K562 (cell line): ENCODE data around the gene RABGAP1L. TPM values are rescaled to one million over a fixed set of nuclear protein-coding genes. Genes with fewer than 3 reads are reported as not detected.
A peak's percentile ranks its signal among the peaks of the same experiment; 100 is the strongest.

Source experiments
- ATF2 ChIP-seq: sonication (generic); formaldehyde crosslinking; IDR thresholded peaks from 2 replicates; pipeline ENCODE4 v1.8.1; 2022; ENCODE audit warnings: missing genetic modification reagents
- CREBBP ChIP-seq: IDR thresholded peaks from one replicate; pipeline ENCODE4 v1.6.1; 2012; ENCODE audit warnings: low read depth, mild to moderate bottlenecking, control low read depth, inconsistent platforms, low read length
- EP300 ChIP-seq: IDR thresholded peaks from 2 replicates; pipeline ENCODE4 v1.6.1; 2012; ENCODE audit warnings: low read length, improper control_type of control experiment
- FOS ChIP-seq: IDR thresholded peaks from 3 replicates; pipeline ENCODE4 v1.6.1; 2011; ENCODE audit not compliant: insufficient read length; ENCODE audit errors: extremely low read depth
- FOXK1 ChIP-seq: sonication (generic); formaldehyde crosslinking; IDR thresholded peaks from 2 replicates; pipeline ENCODE4 v1.8.0; 2022; ENCODE audit warnings: missing genetic modification reagents, mild to moderate bottlenecking, borderline replicate concordance
- GABPB1 ChIP-seq: sonication (generic); formaldehyde crosslinking; IDR thresholded peaks from 2 replicates; pipeline ENCODE4 v1.8.0; 2022; ENCODE audit warnings: mild to moderate bottlenecking, missing genetic modification reagents
- HES1 ChIP-seq: fragments of 450-650 bp; IDR thresholded peaks from 2 replicates; pipeline ENCODE4 v1.6.1; 2016; ENCODE audit warnings: low read depth, mild to moderate bottlenecking, moderate library complexity
- IRF2 ChIP-seq: sonication (generic); formaldehyde crosslinking; IDR thresholded peaks from 2 replicates; pipeline ENCODE4 v1.8.1; 2022; ENCODE audit warnings: mild to moderate bottlenecking, missing genetic modification reagents
- JUN ChIP-seq, 2 experiments: sonication (generic) in 1 of 2; formaldehyde crosslinking in 1 of 2; IDR thresholded peaks; 2 replicates each; pipeline versions ENCODE4 v1.6.1 to v1.8.0; 2012 to 2022; ENCODE audit warnings: borderline replicate concordance in 2 of 2, mild to moderate bottlenecking in 2 of 2, improper control_type of control experiment in 1 of 2, low read depth in 1 of 2, low read length in 1 of 2, missing genetic modification reagents in 1 of 2
- KLF16 ChIP-seq: IDR thresholded peaks from 2 replicates; pipeline ENCODE4 v1.6.1; 2016; ENCODE audit warnings: antibody characterized with exemption
- MTA1 ChIP-seq: fragments of 450-650 bp; IDR thresholded peaks from 2 replicates; pipeline ENCODE4 v1.6.1; 2017; ENCODE audit warnings: borderline replicate concordance
- NCOA1 ChIP-seq: fragments of 450-650 bp; IDR thresholded peaks from 2 replicates; pipeline ENCODE4 v1.6.1; 2016; ENCODE audit warnings: low read depth
- NFE2 ChIP-seq: IDR thresholded peaks from 2 replicates; pipeline ENCODE4 v1.6.1; 2014; ENCODE audit warnings: antibody characterized with exemption, low read depth
- POLR2B ChIP-seq: fragments of 450-650 bp; IDR thresholded peaks from 2 replicates; pipeline ENCODE4 v1.6.1; 2018; ENCODE audit warnings: low read depth; ENCODE audit not compliant: partially characterized antibody
- RBM25 ChIP-seq: fragments of 200-400 bp; formaldehyde crosslinking; IDR thresholded peaks from 2 replicates; pipeline ENCODE4 v1.6.1; 2018; ENCODE audit warnings: low read length, low read depth, moderate library complexity; ENCODE audit not compliant: severe bottlenecking
- SAFB ChIP-seq: fragments of 200-400 bp; formaldehyde crosslinking; IDR thresholded peaks from 2 replicates; pipeline ENCODE4 v1.6.1; 2017; ENCODE audit warnings: low read depth, low read length, borderline replicate concordance
- XRCC5 ChIP-seq: fragments of 200-400 bp; formaldehyde crosslinking; IDR thresholded peaks from 2 replicates; pipeline ENCODE4 v1.6.1; 2017; ENCODE audit warnings: low read depth, mild to moderate bottlenecking, low read length
- ZFX ChIP-seq: sonication (generic); formaldehyde crosslinking; IDR thresholded peaks from 2 replicates; pipeline ENCODE4 v1.8.0; 2022; ENCODE audit warnings: mild to moderate bottlenecking, missing genetic modification reagents, moderate library complexity
- ZNF175 ChIP-seq: fragments of 200-800 bp; sonication (Bioruptor generic); IDR thresholded peaks from 2 replicates; pipeline ENCODE4 v1.6.1; 2016; ENCODE audit warnings: low read depth, mild to moderate bottlenecking, missing genetic modification characterization, missing compliant biosample characterization
- ZNF282 ChIP-seq: sonication (generic); formaldehyde crosslinking; IDR thresholded peaks from 2 replicates; pipeline ENCODE4 v1.8.1; 2023; ENCODE audit warnings: missing genetic modification reagents
- ZNF324 ChIP-seq: fragments of 250-450 bp; sonication (Bioruptor Pico); IDR thresholded peaks from 2 replicates; pipeline ENCODE4 v1.4.0; 2020; ENCODE audit warnings: mild to moderate bottlenecking
- ZNF561 ChIP-seq: fragments of 450-650 bp; formaldehyde crosslinking; conservative IDR thresholded peaks from 2 replicates; pipeline ENCODE4 v1.4.0; 2020; ENCODE audit warnings: mild to moderate bottlenecking, moderate library complexity
- ZNF766 ChIP-seq: fragments of 200-800 bp; sonication (Bioruptor generic); conservative IDR thresholded peaks from 2 replicates; pipeline ENCODE4 v1.6.1; 2016; ENCODE audit warnings: missing genetic modification characterization, missing compliant biosample characterization
- polyA plus RNA-seq, 8 experiments: library from polyadenylated mRNA; depleted of rRNA in 4 of 8; stranded (reverse) in 5 of 8; unstranded in 3 of 8; fragments of >200 nt; fragmentation: Nextera tagmentation in 2 of 8; fragmentation: Illumina TruSeq in 1 of 8; extraction: Ambion mirVana in 2 of 8; extraction: Trizol in 1 of 8; gene quantifications; 2 replicates each; pipeline versions ENCODE4 v1.2.1 to v1.2.3, GENCODE V29; 2011 to 2014; ENCODE audit warnings: inconsistent platforms in 1 of 8, missing spikeins in 1 of 8
- total RNA-seq, 7 experiments: library from RNA; depleted of rRNA in 6 of 7; stranded (reverse); fragments of >200 nt in 6 of 7; fragmentation: Illumina TruSeq in 2 of 7; extraction: Trizol in 2 of 7; gene quantifications; 2 replicates each; pipeline versions ENCODE4 v1.2.1 to v1.2.3, GENCODE V29; 2011 to 2021; ENCODE audit warnings: low replicate concordance in 1 of 7
- TF ChIP-seq, protein P1 (sequence below), 3 experiments: fragments of 200-800 bp in 1 of 3; fragments of 250-450 bp in 1 of 3; fragments of 450-650 bp in 1 of 3; sonication (Bioruptor Pico) in 1 of 3; sonication (Bioruptor generic) in 1 of 3; formaldehyde crosslinking in 1 of 3; IDR thresholded peaks; 2 replicates each; pipeline versions ENCODE4 v1.6.1 to v1.8.0; 2016 to 2022; ENCODE audit warnings: mild to moderate bottlenecking in 2 of 3, missing genetic modification characterization in 2 of 3, missing compliant biosample characterization in 1 of 3, moderate library complexity in 1 of 3

The RABGAP1L gene
- total and polyA plus RNA-seq, 9 of the 15 experiments (the other 6 are each of a cell fraction or from before 2014, with no cell fraction given): 16.5 to 44.9 (median 26.7) TPM

DNA sequence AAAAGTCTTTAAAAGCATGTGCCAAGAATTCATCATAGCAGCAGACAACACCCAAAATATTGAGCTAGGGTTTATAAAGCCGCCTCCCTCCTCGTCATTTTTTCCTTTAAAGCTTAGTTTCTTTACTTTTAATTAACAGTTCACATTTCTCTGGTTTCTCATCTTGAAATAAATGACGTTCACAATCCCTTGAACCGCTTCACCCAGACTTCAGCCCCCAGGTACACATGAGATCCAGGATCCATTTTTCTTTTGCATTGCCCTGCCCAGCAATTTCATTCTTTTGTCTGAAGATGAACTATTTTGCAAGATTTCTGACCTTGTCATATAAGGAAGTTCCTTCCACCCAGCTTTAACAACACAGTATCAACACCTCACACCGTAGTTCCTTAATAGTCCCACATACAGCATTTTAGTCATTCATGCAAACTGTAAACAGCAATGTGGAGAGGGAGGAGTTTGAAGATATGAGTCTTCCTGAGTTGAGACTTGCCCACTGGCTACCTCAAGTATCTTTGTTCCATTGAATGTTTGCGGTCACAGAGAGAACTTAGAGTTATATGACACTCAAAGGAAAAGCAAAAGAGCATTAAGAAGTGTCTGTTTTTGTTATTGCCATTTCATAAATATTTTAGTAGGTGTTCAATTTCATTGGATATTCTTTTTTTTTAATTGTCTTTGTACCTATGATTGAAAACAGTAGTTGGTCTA, 805.1 kb downstream of the RABGAP1L start (continued):
- TF ChIP-seq, protein P1, sequence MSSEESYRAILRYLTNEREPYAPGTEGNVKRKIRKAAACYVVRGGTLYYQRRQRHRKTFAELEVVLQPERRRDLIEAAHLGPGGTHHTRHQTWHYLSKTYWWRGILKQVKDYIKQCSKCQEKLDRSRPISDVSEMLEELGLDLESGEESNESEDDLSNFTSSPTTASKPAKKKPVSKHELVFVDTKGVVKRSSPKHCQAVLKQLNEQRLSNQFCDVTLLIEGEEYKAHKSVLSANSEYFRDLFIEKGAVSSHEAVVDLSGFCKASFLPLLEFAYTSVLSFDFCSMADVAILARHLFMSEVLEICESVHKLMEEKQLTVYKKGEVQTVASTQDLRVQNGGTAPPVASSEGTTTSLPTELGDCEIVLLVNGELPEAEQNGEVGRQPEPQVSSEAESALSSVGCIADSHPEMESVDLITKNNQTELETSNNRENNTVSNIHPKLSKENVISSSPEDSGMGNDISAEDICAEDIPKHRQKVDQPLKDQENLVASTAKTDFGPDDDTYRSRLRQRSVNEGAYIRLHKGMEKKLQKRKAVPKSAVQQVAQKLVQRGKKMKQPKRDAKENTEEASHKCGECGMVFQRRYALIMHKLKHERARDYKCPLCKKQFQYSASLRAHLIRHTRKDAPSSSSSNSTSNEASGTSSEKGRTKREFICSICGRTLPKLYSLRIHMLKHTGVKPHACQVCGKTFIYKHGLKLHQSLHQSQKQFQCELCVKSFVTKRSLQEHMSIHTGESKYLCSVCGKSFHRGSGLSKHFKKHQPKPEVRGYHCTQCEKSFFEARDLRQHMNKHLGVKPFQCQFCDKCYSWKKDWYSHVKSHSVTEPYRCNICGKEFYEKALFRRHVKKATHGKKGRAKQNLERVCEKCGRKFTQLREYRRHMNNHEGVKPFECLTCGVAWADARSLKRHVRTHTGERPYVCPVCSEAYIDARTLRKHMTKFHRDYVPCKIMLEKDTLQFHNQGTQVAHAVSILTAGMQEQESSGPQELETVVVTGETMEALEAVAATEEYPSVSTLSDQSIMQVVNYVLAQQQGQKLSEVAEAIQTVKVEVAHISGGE (CRISPR knock-in tag; IDR thresholded peaks at IDR 0.05): 0 out of 6 replicates have a peak, but pooled peaks of 1 of the 3 experiments have one; percentile 27
- TF ChIP-seq ZNF324 (CRISPR knock-in tag) (no peak), ZFX (CRISPR knock-in tag) (no peak), ATF2 (no peak), FOXK1 (CRISPR knock-in tag) (peak; percentile 93), ZNF282 (CRISPR knock-in tag) (no peak), ZNF766 (CRISPR knock-in tag) (peak; percentile 72), CREBBP (no peak), JUN (IDR thresholded peaks at IDR 0.05; ENCODE audit: borderline replicate concordance, low read depth, low read length) (peak; percentile 72), JUN (CRISPR knock-in tag; IDR thresholded peaks at IDR 0.05; ENCODE audit: borderline replicate concordance) (no peak), IRF2 (CRISPR knock-in tag) (no peak), ZNF175 (no peak), HES1 (0 out of 2 replicates have a peak, but pooled peaks have one; percentile 8), EP300 (peak; percentile 79), ZNF561 (CRISPR knock-in tag) (no peak), GABPB1 (no peak), MTA1 (peak; percentile 47; the same call in 1 of the 2 replicates), RBM25 (no peak), NCOA1 (0 out of 2 replicates have a peak, but pooled peaks have one; percentile 22), FOS (no peak), NFE2 (peak; percentile 57; the same call in 1 of the 2 replicates), KLF16 (peak; percentile 47; the same call in 1 of the 2 replicates), SAFB (no peak), POLR2B (no peak), XRCC5 (no peak)
